Activated CD8-positive, alpha-beta T cell treated with anti-CD3 and anti-CD28 coated beads, Interleukin-2, amount 10 ng/mL, durations not matched to agents 7 days and 5 days (primary cell): ENCODE results near the gene S100A5. TPM values are rescaled to one million over a fixed set of nuclear protein-coding genes. Genes with fewer than 3 reads are reported as not detected.
"Not testable (repeated sequence)": the region's sequence is repeated elsewhere in the genome, so short reads cannot be mapped to it uniquely, and the experiment has no call there.

Source experiments
- ATAC-seq: fragments of 150-1000 bp; cut with Tn5 transposase; one replicate; pipeline ENCODE4 v1.10.0; 2021; ENCODE audit warnings: moderate library complexity
- CTCF ChIA-PET: fragments of 350-600 bp; sonication (Branson Sonifier 250); formaldehyde crosslinking; loops from one replicate; lab custom pipeline; 2021; ENCODE audit warnings: antibody characterized with exemption; lab: Charles Lee
- POLR2A ChIA-PET: fragments of 350-600 bp; sonication (Branson Sonifier 250); formaldehyde crosslinking; loops from one replicate; lab custom pipeline; 2021; ENCODE audit warnings: antibody characterized with exemption; lab: Charles Lee
- DNase-seq: peaks from one replicate; pipeline ENCODE4 v3.0.0-alpha.2; 2020
- H3K27ac Mint-ChIP-seq: one replicate; pipeline ENCODE4 v1.8.0; 2021; ENCODE audit warnings: mild to moderate bottlenecking, mixed read lengths
- H3K27me3 Mint-ChIP-seq: one replicate; pipeline ENCODE4 v1.8.0; 2021; ENCODE audit warnings: low read depth, mixed read lengths
- H3K36me3 Mint-ChIP-seq: one replicate; pipeline ENCODE4 v1.8.0; 2021; ENCODE audit warnings: low read depth, mixed read lengths
- H3K4me1 Mint-ChIP-seq: one replicate; pipeline ENCODE4 v1.8.0; 2021; ENCODE audit warnings: low read depth, mixed read lengths
- H3K4me3 Mint-ChIP-seq: one replicate; pipeline ENCODE4 v1.8.0; 2021; ENCODE audit warnings: mild to moderate bottlenecking, mixed read lengths
- H3K9me3 Mint-ChIP-seq: one replicate; pipeline ENCODE4 v1.8.0; 2022; ENCODE audit warnings: mixed read lengths; ENCODE audit not compliant: insufficient read depth
- total RNA-seq, 2 experiments: library from RNA; stranded (reverse); gene quantifications; one replicate each; pipeline ENCODE4 v1.2.3, GENCODE V29; 2021

S100A5 gene
- total RNA-seq, 2 experiments from 2014 or later = 1.8 to 1.9 TPM

- no peak for DNase-seq
- ChIA-PET CTCF (interaction anchor here (0.8 to 1.8 kb wide), 6 partner anchors 10 to 82 kb away, joined by 3 to 11 read pairs (median 5); no protein-coding TSS in a partner anchor), POLR2A (interaction anchor here (1.0 to 2.0 kb wide), 3 partner anchors 21 to 46 kb away, joined by 3 to 4 read pairs (median 3); no protein-coding TSS in a partner anchor)
- H3K27me3 Mint-ChIP-seq = peaks cover 24% of the 10 kb centered on the region
- H3K4me3 Mint-ChIP-seq = no peak overlapping the region
- no peaks in the 10 kb centered on the region for H3K36me3 Mint-ChIP-seq
- peaks cover 9% of the 10 kb centered on the region for H3K4me1 Mint-ChIP-seq
- H3K9me3 Mint-ChIP-seq = no peaks in the 10 kb centered on the region
- no peak overlapping the region for H3K27ac Mint-ChIP-seq
- ATAC-seq = no peak
These were observed 36.9 kb upstream of the S100A5 start for GRCh38 chr1:153577624-153578051.

- Mint-ChIP-seq H3K27me3 (peaks cover 24% of the 10 kb centered on the region), H3K9me3 (no peaks in the 10 kb centered on the region), H3K4me3 (no peak overlapping the region), H3K4me1 (peaks cover 13% of the 10 kb centered on the region), H3K27ac (no peak overlapping the region), H3K36me3 (no peaks in the 10 kb centered on the region)
- POLR2A ChIA-PET = interaction anchor here (1.0 to 2.0 kb wide), 3 partner anchors 21 to 45 kb away, joined by 3 to 4 read pairs (median 3); no protein-coding TSS in a partner anchor
- CTCF ChIA-PET = interaction anchor here (0.8 to 1.8 kb wide), 6 partner anchors 9 to 81 kb away, joined by 3 to 11 read pairs (median 5); no protein-coding TSS in a partner anchor
- DNase-seq = no peak
- ATAC-seq = no peak
These were observed 36.4 kb upstream of the S100A5 start for GRCh38 chr1:153577138-153577537.

GRCh38 chr1:153575497-153575896, 34.8 kb upstream of the S100A5 start:
- H3K4me3 Mint-ChIP-seq, H3K27ac Mint-ChIP-seq, DNase-seq, H3K9me3 Mint-ChIP-seq, ATAC-seq, H3K36me3 Mint-ChIP-seq: not testable (repeated sequence)
- ChIA-PET CTCF (interaction anchor here (1.1 kb wide), 1 partner anchor 42 kb away, joined by 3 read pairs; no protein-coding TSS in a partner anchor), POLR2A (interaction anchor here (1.0 kb wide), 1 partner anchor 40 kb away, joined by 4 read pairs; no protein-coding TSS in a partner anchor)
- peaks cover 30% of the 10 kb centered on the region for H3K27me3 Mint-ChIP-seq
- H3K4me1 Mint-ChIP-seq = peaks cover 18% of the 10 kb centered on the region

GRCh38 chr1:153575081-153575491, 34.4 kb upstream of the S100A5 start:
- H3K36me3 Mint-ChIP-seq, H3K9me3 Mint-ChIP-seq, H3K27ac Mint-ChIP-seq, POLR2A ChIA-PET, H3K4me3 Mint-ChIP-seq, CTCF ChIA-PET, DNase-seq, ATAC-seq: not testable (repeated sequence)
- Mint-ChIP-seq H3K27me3 (peaks cover 31% of the 10 kb centered on the region), H3K4me1 (peaks cover 18% of the 10 kb centered on the region)

GRCh38 chr1:153573351-153573750, 32.6 kb upstream of the S100A5 start:
- Mint-ChIP-seq H3K9me3 (no peaks in the 10 kb centered on the region), H3K27ac (no peak overlapping the region), H3K27me3 (peaks cover 24% of the 10 kb centered on the region), H3K4me3 (no peak overlapping the region), H3K4me1 (peaks cover 27% of the 10 kb centered on the region), H3K36me3 (no peaks in the 10 kb centered on the region)
- POLR2A ChIA-PET = interaction anchor here (0.7 to 1.6 kb wide), 3 partner anchors 41 to 93 kb away, joined by 3 to 8 read pairs (median 5); partner anchors contain the start of gene CHTOP
- CTCF ChIA-PET = interaction anchor here (1.0 to 7.4 kb wide), 27 partner anchors 8 to 413 kb away, joined by 3 to 245 read pairs (median 5); partner anchors contain the start of genes CHTOP, RAB13, S100A1 and S100A13
- DNase-seq = no peak
- ATAC-seq = no peak

GRCh38 chr1:153572569-153573015, 31.9 kb upstream of the S100A5 start:
- ATAC-seq = peak; percentile 78
- H3K27me3 Mint-ChIP-seq = peaks cover 17% of the 10 kb centered on the region
- H3K4me1 Mint-ChIP-seq = peaks cover 33% of the 10 kb centered on the region
- no peaks in the 10 kb centered on the region for H3K9me3 Mint-ChIP-seq
- H3K36me3 Mint-ChIP-seq = no peaks in the 10 kb centered on the region
- no peak overlapping the region for H3K27ac Mint-ChIP-seq
- no peak overlapping the region for H3K4me3 Mint-ChIP-seq
- CTCF ChIA-PET = interaction anchor here (1.0 to 7.4 kb wide), 36 partner anchors 9 to 414 kb away, joined by 3 to 245 read pairs (median 4); partner anchors contain the start of genes CHTOP, RAB13, S100A1 and S100A13
- POLR2A ChIA-PET = interaction anchor here (0.7 to 1.7 kb wide), 4 partner anchors 37 to 94 kb away, joined by 3 to 8 read pairs (median 5); partner anchors contain the start of genes CHTOP and S100A6
- DNase-seq = peak; percentile 65

GRCh38 chr1:153571706-153572105, 31.0 kb upstream of the S100A5 start:
- H3K4me1 Mint-ChIP-seq = peaks cover 38% of the 10 kb centered on the region
- H3K4me3 Mint-ChIP-seq = no peak overlapping the region
- H3K27me3 Mint-ChIP-seq = peaks cover 11% of the 10 kb centered on the region
- ATAC-seq = no peak
- DNase-seq = no peak
- no peaks in the 10 kb centered on the region for H3K36me3 Mint-ChIP-seq
- no peaks in the 10 kb centered on the region for H3K9me3 Mint-ChIP-seq
- CTCF ChIA-PET = interaction anchor here (1.0 to 7.4 kb wide), 29 partner anchors 8 to 415 kb away, joined by 3 to 245 read pairs (median 5); partner anchors contain the start of genes CHTOP, RAB13, S100A1 and S100A13
- POLR2A ChIA-PET = interaction anchor here (1.6 to 1.7 kb wide), 2 partner anchors 36 to 39 kb away, joined by 5 read pairs; partner anchors contain the start of gene S100A6
- H3K27ac Mint-ChIP-seq = no peak overlapping the region

GRCh38 chr1:153570874-153571273, 30.1 kb upstream of the S100A5 start:
- H3K27me3 Mint-ChIP-seq = peaks cover 11% of the 10 kb centered on the region
- ChIA-PET POLR2A (interaction anchor here (0.7 to 1.2 kb wide), 2 partner anchors 25 to 39 kb away, joined by 3 to 4 read pairs; partner anchors contain the start of gene S100A4), CTCF (interaction anchor here (0.6 to 7.4 kb wide), 13 partner anchors 10 to 1089 kb away, joined by 3 to 245 read pairs (median 4); partner anchors contain the start of genes CHTOP, RAB13, S100A1 and S100A13)
- H3K4me3 Mint-ChIP-seq = no peak overlapping the region
- H3K27ac Mint-ChIP-seq = no peak overlapping the region
- DNase-seq = no peak
- no peaks in the 10 kb centered on the region for H3K36me3 Mint-ChIP-seq
- H3K9me3 Mint-ChIP-seq = no peaks in the 10 kb centered on the region
- peaks cover 45% of the 10 kb centered on the region for H3K4me1 Mint-ChIP-seq
- ATAC-seq = no peak

GRCh38 chr1:153569465-153569864, 28.7 kb upstream of the S100A5 start:
- H3K27ac Mint-ChIP-seq = no peak overlapping the region
- no peaks in the 10 kb centered on the region for H3K9me3 Mint-ChIP-seq
- ChIA-PET CTCF (interaction anchor here (1.0 to 7.4 kb wide), 14 partner anchors 9 to 102 kb away, joined by 3 to 245 read pairs (median 13); partner anchors contain the start of genes CHTOP, S100A1, S100A13 and S100A4), POLR2A (interaction anchor here (1.7 kb wide), 1 partner anchor 59 kb away, joined by 3 read pairs; no protein-coding TSS in a partner anchor)
- no peak overlapping the region for H3K4me3 Mint-ChIP-seq
- ATAC-seq (no peak), DNase-seq (no peak)
- peaks cover 11% of the 10 kb centered on the region for H3K27me3 Mint-ChIP-seq
- H3K4me1 Mint-ChIP-seq = peaks cover 52% of the 10 kb centered on the region
- no peaks in the 10 kb centered on the region for H3K36me3 Mint-ChIP-seq

- Mint-ChIP-seq H3K4me3 (peak overlapping the region; percentile 57), H3K9me3 (no peaks in the 10 kb centered on the region), H3K36me3 (no peaks in the 10 kb centered on the region), H3K27ac (peak overlapping the region; percentile 36), H3K27me3 (peaks cover 11% of the 10 kb centered on the region), H3K4me1 (peaks cover 52% of the 10 kb centered on the region)
- DNase-seq = peak; percentile 87
- ChIA-PET POLR2A (interaction anchor here (0.6 to 1.7 kb wide), 6 partner anchors 12 to 58 kb away, joined by 3 to 12 read pairs (median 4); partner anchors contain the start of gene S100A6), CTCF (interaction anchor here (0.6 to 7.4 kb wide), 28 partner anchors 8 to 378 kb away, joined by 3 to 245 read pairs (median 6); partner anchors contain the start of genes DENND4B, S100A1, S100A13 and S100A4)
- ATAC-seq = peak; percentile 55
These were observed 27.8 kb upstream of the S100A5 start for GRCh38 chr1:153568367-153569099.
